Activated CD4-positive, alpha-beta T cell treated with anti-CD3 and anti-CD28 coated beads for 36 hours (primary cell): ENCODE measurements around the gene SLCO1C1. TPM values are rescaled to one million over a fixed set of nuclear protein-coding genes. Genes with fewer than 3 reads are reported as not detected.

ENCODE experiments used
- ATAC-seq: fragments of 200-7000 bp; cut with Tn5 transposase; one replicate; pipeline ENCODE4 v1.10.0; 2021; ENCODE audit warnings: mild to moderate bottlenecking, moderate library complexity
- CTCF ChIA-PET: fragments of 350-600 bp; sonication (Branson Sonifier 250); formaldehyde crosslinking; loops from one replicate; lab custom pipeline; 2021; ENCODE audit warnings: antibody characterized with exemption; lab: Charles Lee
- POLR2A ChIA-PET: fragments of 350-600 bp; sonication (Branson Sonifier 250); formaldehyde crosslinking; loops from one replicate; lab custom pipeline; 2021; ENCODE audit warnings: antibody characterized with exemption, inconsistent platforms; lab: Charles Lee
- DNase-seq: peaks from one replicate; pipeline ENCODE4 v3.0.0-alpha.2; 2020
- H3K27ac Mint-ChIP-seq: one replicate; pipeline ENCODE4 v1.8.0; 2021; ENCODE audit warnings: mixed read lengths
- H3K27me3 Mint-ChIP-seq: one replicate; pipeline ENCODE4 v1.8.0; 2021; ENCODE audit warnings: mixed read lengths
- H3K36me3 Mint-ChIP-seq: one replicate; pipeline ENCODE4 v1.8.0; 2021; ENCODE audit warnings: low read depth, mixed read lengths
- H3K4me1 Mint-ChIP-seq: one replicate; pipeline ENCODE4 v1.8.0; 2021; ENCODE audit warnings: mixed read lengths
- H3K4me3 Mint-ChIP-seq: one replicate; pipeline ENCODE4 v1.8.0; 2021; ENCODE audit warnings: mild to moderate bottlenecking, moderate library complexity, mixed read lengths
- H3K9me3 Mint-ChIP-seq: one replicate; pipeline ENCODE4 v1.8.0; 2021; ENCODE audit warnings: low read depth, mixed read lengths
- intact Hi-C, 2 experiments: fragments of 100-400 bp; cut with DNase I in 1 of 2; cut with micrococcal nuclease in 1 of 2; formaldehyde crosslinking; loops; one replicate each; pipeline versions ENCODE4 v1.14.2 to v1.15.1; 2022 to 2024; cut with DNase I, micrococcal nuclease
- total RNA-seq, 2 experiments: library from RNA; stranded (reverse); gene quantifications; one replicate each; pipeline ENCODE4 v1.2.3, GENCODE V29; 2021

The SLCO1C1 gene
- not detected for total RNA-seq

GRCh38 chr12:20695232-20695631 lies at the start of gene SLCO1C1:
SLCO1C1 (plus strand) TSS chr12:20695332; CDS start chr12:20699577, 4,245 bp downstream.
- no peak for ATAC-seq
- POLR2A ChIA-PET, result no interaction called here
- H3K9me3 Mint-ChIP-seq, result no peaks in the 10 kb centered on the region
- CTCF ChIA-PET, result no interaction called here
- H3K27ac Mint-ChIP-seq, result no peak within 1 kb of the TSS
- intact Hi-C loops, result no loop called here
- H3K27me3 Mint-ChIP-seq, result no peaks in the 10 kb centered on the region
- H3K36me3 Mint-ChIP-seq, result no peaks in the 10 kb centered on the region
- H3K4me1 Mint-ChIP-seq, result no peaks in the 10 kb centered on the region
- no peak within 1 kb of the TSS for H3K4me3 Mint-ChIP-seq
- no peak for DNase-seq

- H3K4me3 Mint-ChIP-seq, result no peak overlapping the region
- DNase-seq, result no peak
- ATAC-seq, result no peak
- CTCF ChIA-PET, result interaction anchor here (1.0 kb wide), 1 partner anchor 15 kb away, joined by 3 read pairs; no protein-coding TSS in a partner anchor
- POLR2A ChIA-PET, result no interaction called here
- no peaks in the 10 kb centered on the region for H3K9me3 Mint-ChIP-seq
- H3K27ac Mint-ChIP-seq, result no peak overlapping the region
- H3K4me1 Mint-ChIP-seq, result no peaks in the 10 kb centered on the region
- intact Hi-C loops, result loop anchor here (1.0 to 2.0 kb wide), 2 partner anchors 522 to 524 kb away; no protein-coding TSS in a partner anchor
- no peaks in the 10 kb centered on the region for H3K36me3 Mint-ChIP-seq
- H3K27me3 Mint-ChIP-seq, result no peaks in the 10 kb centered on the region
Measured at GRCh38 chr12:20646239-20646827, 48.8 kb upstream of the SLCO1C1 start.

GRCh38 chr12:20653871-20654270 lies 41.3 kb upstream of the SLCO1C1 start:
- ChIA-PET POLR2A (no interaction called here), CTCF (no interaction called here)
- DNase-seq (no peak), ATAC-seq (no peak)
- Mint-ChIP-seq H3K9me3 (no peaks in the 10 kb centered on the region), H3K27ac (no peak overlapping the region), H3K27me3 (no peaks in the 10 kb centered on the region), H3K4me3 (no peak overlapping the region), H3K4me1 (no peaks in the 10 kb centered on the region), H3K36me3 (no peaks in the 10 kb centered on the region)
- intact Hi-C loops, result no loop called here

GRCh38 chr12:20656600-20656999 lies 38.5 kb upstream of the SLCO1C1 start:
- DNase-seq, result no peak
- no peak overlapping the region for H3K4me3 Mint-ChIP-seq
- H3K4me1 Mint-ChIP-seq, result no peaks in the 10 kb centered on the region
- no peak overlapping the region for H3K27ac Mint-ChIP-seq
- H3K36me3 Mint-ChIP-seq, result no peaks in the 10 kb centered on the region
- intact Hi-C loops, result no loop called here
- CTCF ChIA-PET, result no interaction called here
- no peak for ATAC-seq
- POLR2A ChIA-PET, result no interaction called here
- H3K27me3 Mint-ChIP-seq, result no peaks in the 10 kb centered on the region
- peaks cover 3% of the 10 kb centered on the region for H3K9me3 Mint-ChIP-seq

GRCh38 chr12:20657496-20657895 lies 37.6 kb upstream of the SLCO1C1 start:
- ChIA-PET POLR2A (no interaction called here), CTCF (no interaction called here)
- DNase-seq, result no peak
- Mint-ChIP-seq H3K4me3 (no peak overlapping the region), H3K27ac (no peak overlapping the region), H3K27me3 (no peaks in the 10 kb centered on the region), H3K36me3 (no peaks in the 10 kb centered on the region), H3K9me3 (peaks cover 11% of the 10 kb centered on the region), H3K4me1 (no peaks in the 10 kb centered on the region)
- intact Hi-C loops, result no loop called here
- ATAC-seq, result no peak

GRCh38 chr12:20681334-20681733 lies 13.8 kb upstream of the SLCO1C1 start:
- H3K27ac Mint-ChIP-seq, result no peak overlapping the region
- H3K36me3 Mint-ChIP-seq, result no peaks in the 10 kb centered on the region
- intact Hi-C loops, result no loop called here
- no peaks in the 10 kb centered on the region for H3K4me1 Mint-ChIP-seq
- no peaks in the 10 kb centered on the region for H3K27me3 Mint-ChIP-seq
- no peak for DNase-seq
- no peak overlapping the region for H3K4me3 Mint-ChIP-seq
- peaks cover 6% of the 10 kb centered on the region for H3K9me3 Mint-ChIP-seq
- CTCF ChIA-PET, result interaction anchor here (0.7 kb wide), 1 partner anchor 36 kb away, joined by 4 read pairs; no protein-coding TSS in a partner anchor
- no peak for ATAC-seq
- POLR2A ChIA-PET, result no interaction called here

- H3K4me1 Mint-ChIP-seq, result no peaks in the 10 kb centered on the region
- H3K27me3 Mint-ChIP-seq, result no peaks in the 10 kb centered on the region
- ATAC-seq (no peak), DNase-seq (no peak)
- H3K9me3 Mint-ChIP-seq, result no peaks in the 10 kb centered on the region
- no peaks in the 10 kb centered on the region for H3K36me3 Mint-ChIP-seq
- CTCF ChIA-PET, result no interaction called here
- POLR2A ChIA-PET, result no interaction called here
- no peak overlapping the region for H3K4me3 Mint-ChIP-seq
- intact Hi-C loops, result no loop called here
- no peak overlapping the region for H3K27ac Mint-ChIP-seq
Measured at GRCh38 chr12:20696181-20696905, 1.2 kb downstream of the SLCO1C1 start.

- Mint-ChIP-seq H3K4me3 (no peak overlapping the region), H3K27me3 (no peaks in the 10 kb centered on the region), H3K4me1 (no peaks in the 10 kb centered on the region), H3K27ac (no peak overlapping the region), H3K36me3 (no peaks in the 10 kb centered on the region), H3K9me3 (no peaks in the 10 kb centered on the region)
- CTCF ChIA-PET, result no interaction called here
- intact Hi-C loops, result no loop called here
- POLR2A ChIA-PET, result no interaction called here
- DNase-seq (no peak), ATAC-seq (no peak)
Measured at GRCh38 chr12:20701106-20701505, 6.0 kb downstream of the SLCO1C1 start.

- ChIA-PET CTCF (interaction anchor here (0.9 kb wide), 1 partner anchor 19 kb away, joined by 3 read pairs; no protein-coding TSS in a partner anchor), POLR2A (no interaction called here)
- Mint-ChIP-seq H3K27me3 (no peaks in the 10 kb centered on the region), H3K4me1 (no peaks in the 10 kb centered on the region), H3K36me3 (no peaks in the 10 kb centered on the region), H3K9me3 (no peaks in the 10 kb centered on the region), H3K27ac (no peak overlapping the region), H3K4me3 (no peak overlapping the region)
- ATAC-seq, result no peak
- intact Hi-C loops, result no loop called here
- no peak for DNase-seq
Measured at GRCh38 chr12:20704860-20705259, 9.7 kb downstream of the SLCO1C1 start.

- CTCF ChIA-PET, result no interaction called here
Measured at GRCh38 chr12:20711846-20712245, 16.7 kb downstream of the SLCO1C1 start.

GRCh38 chr12:20716037-20716436 lies 20.9 kb downstream of the SLCO1C1 start:
- Mint-ChIP-seq H3K4me1 (no peaks in the 10 kb centered on the region), H3K27me3 (no peaks in the 10 kb centered on the region), H3K36me3 (no peaks in the 10 kb centered on the region), H3K9me3 (peaks cover 2% of the 10 kb centered on the region), H3K4me3 (no peak overlapping the region), H3K27ac (no peak overlapping the region)
- ChIA-PET POLR2A (no interaction called here), CTCF (interaction anchor here (1.6 kb wide), 1 partner anchor 10 kb away, joined by 4 read pairs; no protein-coding TSS in a partner anchor)
- ATAC-seq, result no peak
- DNase-seq, result no peak
- intact Hi-C loops, result no loop called here

More at GRCh38 chr12:20711846-20712245, 16.7 kb downstream of the SLCO1C1 start:
- Mint-ChIP-seq H3K36me3 (no peaks in the 10 kb centered on the region), H3K4me1 (no peaks in the 10 kb centered on the region), H3K4me3 (no peak overlapping the region), H3K9me3 (peaks cover 2% of the 10 kb centered on the region), H3K27ac (no peak overlapping the region), H3K27me3 (no peaks in the 10 kb centered on the region)
- POLR2A ChIA-PET, result no interaction called here
- ATAC-seq (no peak), DNase-seq (no peak)
- intact Hi-C loops, result no loop called here

- ChIA-PET POLR2A (no interaction called here), CTCF (interaction anchor here (0.9 kb wide), 1 partner anchor 36 kb away, joined by 4 read pairs; no protein-coding TSS in a partner anchor)
- H3K36me3 Mint-ChIP-seq, result no peaks in the 10 kb centered on the region
- DNase-seq (no peak), ATAC-seq (no peak)
- no peaks in the 10 kb centered on the region for H3K27me3 Mint-ChIP-seq
- no peak overlapping the region for H3K27ac Mint-ChIP-seq
- no peak overlapping the region for H3K4me3 Mint-ChIP-seq
- H3K9me3 Mint-ChIP-seq, result no peaks in the 10 kb centered on the region
- no peaks in the 10 kb centered on the region for H3K4me1 Mint-ChIP-seq
- intact Hi-C loops, result no loop called here
Measured at GRCh38 chr12:20716985-20717384, 21.9 kb downstream of the SLCO1C1 start.
